ENCODE measurements around the gene SIRT2. TPM values are rescaled to one million over a fixed set of nuclear protein-coding genes. Genes with fewer than 3 reads are reported as not detected.

Gene SIRT2
- total RNA-seq, 1 donor from 2014 or later, result 60.1 TPM

DNA sequence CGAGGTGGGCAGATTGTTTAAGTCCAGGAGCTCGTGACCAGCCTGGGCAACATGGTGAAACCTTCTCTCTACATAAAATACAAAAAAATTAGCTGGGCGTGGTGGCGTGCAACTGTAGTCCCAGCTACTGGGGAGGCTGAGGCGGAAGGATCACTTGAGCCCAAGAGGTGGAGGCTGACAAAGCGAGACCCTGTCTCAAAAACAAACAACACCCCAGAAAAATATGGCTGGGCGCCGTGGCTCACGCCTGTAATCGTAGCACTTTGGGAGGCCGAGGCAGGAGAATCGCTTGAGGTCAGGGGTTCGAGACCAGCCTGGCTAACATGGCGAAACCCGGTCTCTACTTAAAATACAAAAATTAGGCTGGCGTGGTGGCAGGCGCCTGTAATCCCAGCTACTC lies 46.2 kb downstream of the SIRT2 start:
- ATAC-seq, result no peak
- intact Hi-C loops (cut with DNase I), result no loop called here
- peaks cover 3% of the 10 kb centered on the region for H3K36me3 ChIP-seq
- H3K4me1 ChIP-seq, result peaks cover 13% of the 10 kb centered on the region
- no peaks in the 10 kb centered on the region for H3K27me3 ChIP-seq (ENCODE audit: low read depth)
- TF ChIP-seq, protein P1, sequence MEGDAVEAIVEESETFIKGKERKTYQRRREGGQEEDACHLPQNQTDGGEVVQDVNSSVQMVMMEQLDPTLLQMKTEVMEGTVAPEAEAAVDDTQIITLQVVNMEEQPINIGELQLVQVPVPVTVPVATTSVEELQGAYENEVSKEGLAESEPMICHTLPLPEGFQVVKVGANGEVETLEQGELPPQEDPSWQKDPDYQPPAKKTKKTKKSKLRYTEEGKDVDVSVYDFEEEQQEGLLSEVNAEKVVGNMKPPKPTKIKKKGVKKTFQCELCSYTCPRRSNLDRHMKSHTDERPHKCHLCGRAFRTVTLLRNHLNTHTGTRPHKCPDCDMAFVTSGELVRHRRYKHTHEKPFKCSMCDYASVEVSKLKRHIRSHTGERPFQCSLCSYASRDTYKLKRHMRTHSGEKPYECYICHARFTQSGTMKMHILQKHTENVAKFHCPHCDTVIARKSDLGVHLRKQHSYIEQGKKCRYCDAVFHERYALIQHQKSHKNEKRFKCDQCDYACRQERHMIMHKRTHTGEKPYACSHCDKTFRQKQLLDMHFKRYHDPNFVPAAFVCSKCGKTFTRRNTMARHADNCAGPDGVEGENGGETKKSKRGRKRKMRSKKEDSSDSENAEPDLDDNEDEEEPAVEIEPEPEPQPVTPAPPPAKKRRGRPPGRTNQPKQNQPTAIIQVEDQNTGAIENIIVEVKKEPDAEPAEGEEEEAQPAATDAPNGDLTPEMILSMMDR (IDR thresholded peaks at IDR 0.05), result no peak
- DNase-seq, result no peak
- H3K27ac ChIP-seq, result peak overlapping the region; percentile 98
- no peaks in the 10 kb centered on the region for H3K9me3 ChIP-seq
- peak overlapping the region; percentile 74 for H3K4me3 ChIP-seq

DNA sequence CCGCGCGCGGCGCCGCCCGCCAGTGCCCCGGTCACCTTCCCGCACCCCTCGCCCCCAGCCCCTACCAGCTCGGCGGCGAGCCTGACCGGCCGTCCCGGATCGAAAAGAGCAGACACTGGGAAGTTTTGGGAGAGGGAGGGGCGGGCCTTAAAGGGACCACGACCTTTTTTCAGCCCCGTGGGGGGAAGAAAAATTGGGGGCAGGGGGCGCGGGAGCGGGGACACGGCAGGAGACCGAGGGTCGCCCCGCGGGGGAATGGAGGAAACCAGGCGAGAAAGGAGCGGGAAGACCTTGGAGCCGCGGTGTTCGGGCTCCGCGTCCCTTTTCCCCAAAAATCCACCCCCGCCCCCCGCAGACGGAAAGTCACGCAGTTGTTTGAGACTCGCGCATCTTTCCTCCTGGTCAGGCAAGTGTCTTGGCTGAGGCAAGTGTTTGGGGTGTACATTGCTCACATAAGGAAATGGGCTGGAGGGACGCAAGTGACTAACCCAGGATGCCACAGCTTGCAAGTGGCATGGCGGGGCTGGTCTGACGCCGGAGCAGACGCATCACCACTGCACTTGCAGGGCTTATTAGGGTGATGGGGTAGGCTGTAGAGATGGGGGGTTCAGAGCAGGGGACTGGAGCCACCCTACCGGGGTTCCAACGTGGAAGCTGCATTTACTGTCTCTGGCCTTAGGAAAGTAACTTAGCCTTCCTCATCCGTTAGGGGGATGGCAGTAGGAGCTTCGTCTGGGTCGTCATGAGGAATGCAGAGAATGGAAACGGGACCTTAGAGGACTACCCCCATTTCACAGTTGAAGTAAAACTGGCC lies 47.0 kb downstream of the SIRT2 start:
- Histone ChIP-seq H3K4me1 (peaks cover 20% of the 10 kb centered on the region), H3K4me3 (peak overlapping the region; percentile 74), H3K9me3 (no peaks in the 10 kb centered on the region), H3K27me3 (ENCODE audit: low read depth) (no peaks in the 10 kb centered on the region), H3K27ac (peak overlapping the region; percentile 98), H3K36me3 (peaks cover 11% of the 10 kb centered on the region)
- TF ChIP-seq, protein P1 (IDR thresholded peaks at IDR 0.05), result no peak
- ATAC-seq (no peak), DNase-seq (peak; percentile 75)
- intact Hi-C loops (cut with DNase I), result no loop called here

DNA sequence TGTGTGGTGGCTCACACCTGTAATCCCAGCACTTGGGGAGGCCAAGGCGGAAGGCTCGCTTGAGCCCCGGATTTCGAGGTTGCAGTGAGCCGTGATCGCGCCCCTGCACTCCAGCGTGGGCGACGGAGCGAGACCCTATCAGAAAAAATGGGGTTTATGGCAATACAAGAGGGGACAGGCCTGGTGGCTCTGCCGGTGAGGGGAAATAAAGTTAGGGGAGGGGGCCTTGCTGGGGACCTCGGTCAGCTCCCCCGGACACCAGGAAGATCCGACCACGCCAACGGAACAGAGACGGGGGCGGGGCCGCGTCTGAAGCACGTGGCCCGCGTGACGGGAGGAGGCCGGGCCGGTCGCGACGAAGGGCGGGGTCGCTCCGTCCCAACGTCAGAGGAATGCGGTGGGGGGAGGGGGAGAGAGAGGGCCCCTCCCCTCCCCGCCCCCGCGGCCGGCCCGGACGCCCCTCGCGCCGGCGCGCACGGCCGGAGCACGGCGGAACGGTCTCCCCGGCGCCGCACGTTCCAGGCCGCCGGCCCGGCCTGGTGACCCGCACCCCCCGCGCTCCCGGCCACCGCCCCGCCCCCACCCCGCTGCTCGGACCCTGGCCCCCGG lies 47.7 kb downstream of the SIRT2 start:
- H3K27me3 ChIP-seq (ENCODE audit: low read depth), result no peaks in the 10 kb centered on the region
- TF ChIP-seq, protein P1 (IDR thresholded peaks at IDR 0.05), result no peak
- DNase-seq, result peak; percentile 96
- peaks cover 18% of the 10 kb centered on the region for H3K36me3 ChIP-seq
- intact Hi-C loops (cut with DNase I), result no loop called here
- no peaks in the 10 kb centered on the region for H3K9me3 ChIP-seq
- peak; percentile 66 to 75 for ATAC-seq
- H3K27ac ChIP-seq, result peak overlapping the region; percentile 98
- peaks cover 28% of the 10 kb centered on the region for H3K4me1 ChIP-seq
- H3K4me3 ChIP-seq, result peak overlapping the region; percentile 74

DNA sequence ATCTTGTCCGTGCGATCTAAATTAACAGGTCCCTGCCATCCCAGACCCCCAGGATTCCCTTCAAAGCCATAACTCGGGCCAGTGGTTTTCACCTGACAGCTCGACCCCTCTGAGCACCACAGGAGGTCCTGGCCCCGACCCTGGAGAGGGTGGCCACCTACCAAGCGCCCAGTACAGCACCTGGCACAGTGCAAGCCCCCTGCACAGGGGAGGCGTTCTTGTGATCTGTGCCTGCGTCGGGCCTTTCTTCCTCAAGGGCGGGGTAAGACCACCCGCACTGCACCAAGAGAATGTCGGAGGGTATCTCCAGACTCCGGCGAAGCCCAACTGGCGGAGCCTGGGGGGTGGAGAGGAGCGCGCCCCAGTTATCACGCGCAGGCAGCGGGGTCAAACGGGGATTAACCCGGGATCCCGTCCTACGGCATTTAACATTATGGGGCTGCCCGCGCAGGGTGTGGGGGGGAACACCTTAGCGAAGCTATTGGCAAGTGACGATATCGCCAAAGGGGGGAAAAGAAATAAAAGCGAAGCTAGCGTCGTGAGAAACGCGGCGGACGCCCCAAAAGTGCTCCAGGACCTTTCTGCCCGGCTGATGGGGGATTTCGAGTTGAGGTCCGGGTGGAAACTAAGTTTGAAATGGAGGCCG lies 48.3 kb downstream of the SIRT2 start:
- Histone ChIP-seq H3K9me3 (no peaks in the 10 kb centered on the region), H3K27me3 (ENCODE audit: low read depth) (no peaks in the 10 kb centered on the region), H3K36me3 (peaks cover 25% of the 10 kb centered on the region), H3K4me1 (peaks cover 32% of the 10 kb centered on the region), H3K4me3 (peak overlapping the region; percentile 74), H3K27ac (peak overlapping the region; percentile 98)
- TF ChIP-seq, protein P1 (IDR thresholded peaks at IDR 0.05), result no peak
- intact Hi-C loops (cut with DNase I), result no loop called here
- no peak for ATAC-seq
- peak; percentile 61 for DNase-seq

DNA sequence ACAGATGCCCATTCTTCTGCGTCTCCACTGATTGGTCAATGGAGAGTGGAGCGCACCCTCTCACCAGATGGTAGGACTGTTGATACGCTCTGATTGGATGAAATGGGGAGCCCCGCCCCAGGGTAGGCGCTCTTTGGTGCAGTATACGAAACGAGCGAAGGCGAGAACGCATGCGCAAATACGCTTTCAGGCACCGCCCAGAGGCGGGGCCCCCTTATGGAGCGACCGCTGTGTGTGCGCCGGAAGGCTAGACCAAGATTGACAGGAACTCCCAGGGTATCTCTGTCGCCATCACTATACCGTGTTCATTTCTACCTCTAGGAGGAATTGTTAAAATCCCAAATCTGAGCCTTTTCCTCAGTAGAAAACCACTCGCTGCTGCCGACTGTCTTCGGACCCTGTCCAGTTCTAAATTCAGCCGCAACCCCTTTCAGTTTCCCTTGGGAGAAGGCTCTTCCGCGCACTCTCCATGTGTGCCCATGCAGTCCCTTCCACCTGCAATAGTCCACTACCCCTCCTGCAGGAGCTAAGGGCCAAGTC lies 48.9 kb downstream of the SIRT2 start:
- Histone ChIP-seq H3K27me3 (ENCODE audit: low read depth) (no peaks in the 10 kb centered on the region), H3K27ac (peak overlapping the region; percentile 100), H3K9me3 (no peaks in the 10 kb centered on the region), H3K4me3 (peak overlapping the region; percentile 83), H3K36me3 (peaks cover 30% of the 10 kb centered on the region), H3K4me1 (peaks cover 38% of the 10 kb centered on the region)
- TF ChIP-seq, protein P1 (IDR thresholded peaks at IDR 0.05), result peak; percentile 32
- intact Hi-C loops (cut with DNase I), result no loop called here
- ATAC-seq, result peak; percentile 88 to 92
- DNase-seq, result no peak
